Skeletal muscle satellite cell (primary cell): Measurements from ENCODE around the gene SRPX2. TPM values are rescaled to one million over a fixed set of nuclear protein-coding genes. Genes with fewer than 3 reads are reported as not detected.
A peak's percentile ranks its signal among the peaks of the same experiment; 100 is the strongest.

Source experiments
- H3K27me3 ChIP-seq: 2 replicates; pipeline ENCODE4 v1.7.0; 2013; ENCODE audit warnings: low read length; ENCODE audit not compliant: control insufficient read depth, insufficient read depth
- H3K36me3 ChIP-seq: 2 replicates; pipeline ENCODE4 v1.7.0; 2013; ENCODE audit warnings: mild to moderate bottlenecking, control low read depth, low read length; ENCODE audit not compliant: insufficient read depth
- H3K4me1 ChIP-seq: 2 replicates; pipeline ENCODE4 v1.7.0; 2013; ENCODE audit warnings: low read length; ENCODE audit not compliant: control insufficient read depth, insufficient read depth
- H3K4me2 ChIP-seq: 2 replicates; pipeline ENCODE4 v1.7.0; 2013; ENCODE audit warnings: mild to moderate bottlenecking, low read length
- H3K4me3 ChIP-seq: 2 replicates; pipeline ENCODE4 v1.7.0; 2013; ENCODE audit warnings: low read length
- H3K9ac ChIP-seq: 2 replicates; pipeline ENCODE4 v1.7.0; 2013; ENCODE audit warnings: mild to moderate bottlenecking, low read depth, low read length, moderate library complexity
- H3K9me3 ChIP-seq: replicated peaks from 2 replicates; pipeline ENCODE4 v1.7.0; 2013; ENCODE audit warnings: mild to moderate bottlenecking, control low read depth, low read length
- total RNA-seq: library from RNA; depleted of rRNA; stranded (reverse); fragments of >200 nt; gene quantifications from 2 replicates; pipeline ENCODE4 v1.2.3, GENCODE V29; 2012; rRNA removed

SRPX2 gene
- 53.7 and 99.2 TPM in 2 replicates for total RNA-seq

- Histone ChIP-seq H3K4me2 (peak within 1 kb of the TSS; percentile 78), H3K36me3 (no peaks in the 10 kb centered on the region), H3K9me3 (no peaks in the 10 kb centered on the region), H3K9ac (peak within 1 kb of the TSS; percentile 81), H3K27me3 (no peaks in the 10 kb centered on the region), H3K4me1 (peaks cover 43% of the 10 kb centered on the region), H3K4me3 (peak within 1 kb of the TSS; percentile 70)
Measured at GRCh38 chrX:100643956-100644860, at the start of gene SRPX2. Gene SRPX2, plus strand, starts transcription at chrX:100644199. Its CDS starts 2,124 bp downstream, at chrX:100646323.

DNA sequence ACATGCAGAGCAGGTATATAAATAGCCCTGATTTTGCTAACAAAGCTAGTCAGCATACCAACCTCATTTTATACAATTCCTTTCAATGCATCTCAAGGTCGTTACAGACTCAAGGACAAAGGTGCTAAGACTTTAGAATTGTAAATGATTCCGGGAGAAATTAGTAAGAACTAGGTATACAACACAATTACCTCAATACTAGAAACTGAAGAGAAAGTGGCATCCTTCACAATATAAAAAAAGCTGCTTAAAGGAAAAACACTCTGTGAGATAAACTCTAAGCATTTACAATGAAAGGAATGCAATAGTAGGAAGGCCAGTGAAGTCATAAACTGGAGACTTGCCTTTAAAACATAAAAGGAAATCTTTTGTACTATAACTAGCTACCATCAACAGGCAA, 47.4 kb upstream of the SRPX2 start:
- no peak overlapping the region for H3K4me2 ChIP-seq
- H3K27me3 ChIP-seq = peaks cover 51% of the 10 kb centered on the region
- no peaks in the 10 kb centered on the region for H3K4me1 ChIP-seq
- H3K9ac ChIP-seq = no peak overlapping the region
- no peaks in the 10 kb centered on the region for H3K9me3 ChIP-seq
- no peaks in the 10 kb centered on the region for H3K36me3 ChIP-seq
- no peak overlapping the region for H3K4me3 ChIP-seq

GRCh38 chrX:100599456-100599855, 44.5 kb upstream of the SRPX2 start:
- Histone ChIP-seq H3K4me1 (no peaks in the 10 kb centered on the region), H3K4me2 (no peak overlapping the region), H3K36me3 (no peaks in the 10 kb centered on the region), H3K9ac (no peak overlapping the region), H3K4me3 (no peak overlapping the region), H3K27me3 (peaks cover 34% of the 10 kb centered on the region), H3K9me3 (no peaks in the 10 kb centered on the region)

DNA sequence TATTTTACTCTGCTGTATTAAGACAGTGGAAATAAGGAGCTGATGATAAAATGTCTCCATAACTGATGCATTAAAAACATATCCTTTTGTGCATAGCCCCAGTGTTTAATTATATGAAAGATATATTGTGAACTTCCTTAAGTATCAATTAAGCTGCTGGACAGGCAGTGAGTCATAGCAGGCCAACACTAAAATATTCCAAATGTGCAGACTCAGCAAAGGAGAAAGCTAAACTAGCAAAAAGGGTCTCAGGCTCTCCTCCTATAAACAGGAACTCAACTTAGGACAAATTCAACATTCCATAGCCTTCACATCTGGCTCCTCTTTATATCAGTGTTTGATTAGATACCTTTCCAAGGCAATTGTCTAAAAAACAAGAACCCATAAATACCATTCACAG, 43.7 kb upstream of the SRPX2 start:
- Histone ChIP-seq H3K9ac (no peak overlapping the region), H3K9me3 (no peaks in the 10 kb centered on the region), H3K27me3 (peaks cover 35% of the 10 kb centered on the region), H3K4me1 (no peaks in the 10 kb centered on the region), H3K4me2 (no peak overlapping the region), H3K36me3 (no peaks in the 10 kb centered on the region), H3K4me3 (no peak overlapping the region)

- H3K27me3 ChIP-seq = peaks cover 38% of the 10 kb centered on the region
Measured at GRCh38 chrX:100600758-100601157, 43.2 kb upstream of the SRPX2 start.

DNA sequence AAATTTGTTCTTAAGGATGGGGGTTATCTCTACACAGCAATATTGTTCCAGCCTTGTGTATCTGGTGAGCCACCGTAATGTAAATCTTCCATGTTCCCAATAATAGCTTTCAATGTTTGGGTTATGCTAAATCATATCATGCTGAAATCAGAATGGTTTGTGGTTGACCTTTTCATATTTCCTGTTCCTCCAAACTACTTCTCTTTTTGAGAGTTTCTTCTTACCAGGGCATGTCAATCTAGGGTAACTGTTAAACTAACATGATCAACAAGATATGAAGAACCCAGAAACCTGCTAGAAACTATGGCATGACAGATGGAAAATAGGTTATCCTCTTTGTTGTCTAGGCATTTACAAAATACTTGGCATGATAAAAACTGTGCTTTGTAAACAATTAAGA, 37.2 kb upstream of the SRPX2 start:
- Histone ChIP-seq H3K36me3 (no peaks in the 10 kb centered on the region), H3K9me3 (no peaks in the 10 kb centered on the region)

More at GRCh38 chrX:100600758-100601157, 43.2 kb upstream of the SRPX2 start:
- H3K4me3 ChIP-seq = no peak overlapping the region
- no peaks in the 10 kb centered on the region for H3K9me3 ChIP-seq
- H3K4me1 ChIP-seq = no peaks in the 10 kb centered on the region
- H3K36me3 ChIP-seq = no peaks in the 10 kb centered on the region
- no peak overlapping the region for H3K9ac ChIP-seq
- H3K4me2 ChIP-seq = no peak overlapping the region

DNA sequence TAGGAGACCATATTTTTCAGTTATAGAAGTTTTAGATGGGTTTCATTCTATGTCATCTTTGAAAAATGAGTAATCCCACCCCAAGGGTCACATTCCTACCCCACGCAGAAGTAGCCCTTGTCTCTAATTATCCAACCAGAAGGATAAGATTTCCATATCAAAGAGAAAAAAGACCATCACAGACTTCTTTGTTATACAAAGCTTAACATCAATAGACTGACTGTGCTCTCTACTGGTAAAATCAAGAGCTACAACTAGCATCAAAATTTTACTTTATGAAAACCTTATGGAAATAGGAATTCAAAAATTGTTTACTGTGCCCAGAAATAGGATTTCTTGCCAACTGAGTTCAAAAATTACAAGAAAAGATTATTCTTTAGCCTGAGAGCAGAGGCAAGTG, 34.4 kb upstream of the SRPX2 start:
- Histone ChIP-seq H3K36me3 (no peaks in the 10 kb centered on the region), H3K9me3 (no peaks in the 10 kb centered on the region), H3K9ac (no peak overlapping the region), H3K4me3 (no peak overlapping the region), H3K4me1 (no peaks in the 10 kb centered on the region), H3K4me2 (no peak overlapping the region), H3K27me3 (peaks cover 33% of the 10 kb centered on the region)

More for the DNA sequence above, 37.2 kb upstream of the SRPX2 start:
- no peak overlapping the region for H3K4me2 ChIP-seq
- no peak overlapping the region for H3K9ac ChIP-seq
- H3K4me3 ChIP-seq = no peak overlapping the region
- peaks cover 24% of the 10 kb centered on the region for H3K27me3 ChIP-seq
- H3K4me1 ChIP-seq = no peaks in the 10 kb centered on the region

DNA sequence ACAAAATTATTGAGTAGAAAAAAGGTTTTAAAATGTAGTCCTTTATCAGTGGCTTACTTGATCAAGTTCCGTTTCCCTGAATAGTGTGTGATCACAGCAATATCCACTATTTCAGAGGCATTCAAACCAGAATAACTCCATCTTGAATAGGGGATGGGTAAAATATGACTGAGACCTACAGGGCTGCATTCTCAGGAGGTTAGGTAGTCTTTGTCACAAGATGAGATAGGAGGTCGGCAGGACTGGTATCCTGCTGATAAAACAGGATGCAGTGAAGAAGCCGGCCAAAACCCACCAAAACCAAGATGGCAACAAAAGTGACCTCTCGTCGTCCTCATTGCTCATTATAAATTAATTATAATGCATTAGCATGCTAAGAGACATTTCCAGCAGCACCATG, 32.0 kb upstream of the SRPX2 start:
- H3K4me2 ChIP-seq = no peak overlapping the region
- no peaks in the 10 kb centered on the region for H3K4me1 ChIP-seq
- no peak overlapping the region for H3K4me3 ChIP-seq
- no peaks in the 10 kb centered on the region for H3K9me3 ChIP-seq
- no peaks in the 10 kb centered on the region for H3K36me3 ChIP-seq
- no peak overlapping the region for H3K9ac ChIP-seq
- peaks cover 30% of the 10 kb centered on the region for H3K27me3 ChIP-seq

DNA sequence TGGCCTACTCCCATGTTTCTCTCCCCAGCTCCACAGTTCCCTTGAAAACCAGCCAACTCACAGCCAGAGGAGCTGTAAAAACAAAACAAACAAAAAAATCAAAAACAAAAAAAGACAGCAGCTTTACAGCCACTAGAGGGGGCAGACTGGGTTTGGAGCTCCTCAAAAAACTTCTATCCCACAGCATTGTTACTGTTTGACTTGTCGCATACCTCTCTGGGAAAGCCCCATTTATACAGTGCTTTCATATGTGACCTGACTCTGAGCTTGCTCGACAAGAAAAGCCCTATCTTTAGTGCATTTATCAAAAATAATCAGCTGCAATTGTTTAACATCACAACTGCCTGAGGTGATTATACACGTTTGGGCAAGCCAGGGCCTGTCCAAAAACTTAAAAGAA, 29.0 kb upstream of the SRPX2 start:
- no peaks in the 10 kb centered on the region for H3K36me3 ChIP-seq
- H3K4me2 ChIP-seq = no peak overlapping the region
- H3K4me3 ChIP-seq = no peak overlapping the region
- H3K27me3 ChIP-seq = peaks cover 14% of the 10 kb centered on the region
- H3K4me1 ChIP-seq = no peaks in the 10 kb centered on the region
- no peaks in the 10 kb centered on the region for H3K9me3 ChIP-seq
- no peak overlapping the region for H3K9ac ChIP-seq

DNA sequence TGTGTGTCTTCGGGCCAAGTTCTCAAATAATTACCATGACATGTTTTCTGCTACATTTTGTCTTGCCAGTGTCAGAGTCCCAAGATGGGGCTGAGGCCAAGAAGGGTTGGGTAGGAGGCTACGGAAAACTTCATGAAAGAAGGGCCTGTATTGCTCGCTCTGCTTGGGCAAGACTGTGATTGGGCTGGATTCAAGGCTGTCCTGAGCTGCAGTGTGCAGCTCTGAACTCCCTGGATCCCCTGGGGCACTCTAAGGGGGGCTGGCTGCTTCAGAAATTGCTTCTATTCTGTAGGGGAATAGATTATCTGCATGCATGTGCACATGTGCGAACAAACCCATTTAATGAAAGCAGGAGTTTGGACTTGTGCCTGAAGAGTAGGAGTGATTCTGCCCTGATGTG, 21.0 kb upstream of the SRPX2 start:
- Histone ChIP-seq H3K4me3 (no peak overlapping the region), H3K9ac (no peak overlapping the region), H3K9me3 (no peaks in the 10 kb centered on the region), H3K27me3 (no peaks in the 10 kb centered on the region), H3K36me3 (no peaks in the 10 kb centered on the region), H3K4me1 (no peaks in the 10 kb centered on the region), H3K4me2 (no peak overlapping the region)

- no peaks in the 10 kb centered on the region for H3K36me3 ChIP-seq
- H3K4me2 ChIP-seq = no peak overlapping the region
- no peaks in the 10 kb centered on the region for H3K27me3 ChIP-seq
- H3K9me3 ChIP-seq = no peaks in the 10 kb centered on the region
- no peaks in the 10 kb centered on the region for H3K4me1 ChIP-seq
- no peak overlapping the region for H3K4me3 ChIP-seq
- no peak overlapping the region for H3K9ac ChIP-seq
Measured at GRCh38 chrX:100625985-100626491, 18.0 kb upstream of the SRPX2 start.

GRCh38 chrX:100635040-100635439, 9.0 kb upstream of the SRPX2 start:
- H3K4me2 ChIP-seq = peak overlapping the region; percentile 77
- H3K4me1 ChIP-seq = peaks cover 13% of the 10 kb centered on the region
- H3K4me3 ChIP-seq = no peak overlapping the region
- no peak overlapping the region for H3K9ac ChIP-seq
- H3K36me3 ChIP-seq = no peaks in the 10 kb centered on the region
- no peaks in the 10 kb centered on the region for H3K9me3 ChIP-seq
- H3K27me3 ChIP-seq = no peaks in the 10 kb centered on the region
